Measurements from ENCODE around the gene KMT2C. TPM values are rescaled to one million over a fixed set of nuclear protein-coding genes. Genes with fewer than 3 reads are reported as not detected.
A peak's percentile ranks its signal among the peaks of the same experiment; 100 is the strongest.

The KMT2C gene
- total RNA-seq, 2 experiments from 2014 or later: 47.5 to 105 TPM

GRCh38 chr7:152467225-152467624 lies 31.4 kb upstream of the KMT2C start:
- POLR2A ChIA-PET: interaction anchor here (0.5 to 1.6 kb wide), 4 partner anchors 127 to 263 kb away, joined by 3 to 5 read pairs (median 4); no protein-coding TSS in a partner anchor
- TF ChIP-seq EZH2phosphoT487 (IDR thresholded peaks at IDR 0.05; ENCODE audit: borderline replicate concordance, low read depth, low read length): no peak
- no peak for TF ChIP-seq CTCF (conservative IDR thresholded peaks at IDR 0.05; ENCODE audit: low read length)
- intact Hi-C loops (cut with micrococcal nuclease; ENCODE audit: unreplicated experiment): loop anchor here (10.0 kb wide), 1 partner anchor 832 kb away; no protein-coding TSS in a partner anchor
- H3K4me2 ChIP-seq (ENCODE audit: low read length): no peak overlapping the region
- H3K9me3 ChIP-seq (ENCODE audit: low read length): peaks cover 16% of the 10 kb centered on the region; the same call in 1 of the 2 replicates
- no peak overlapping the region for H3K27ac ChIP-seq (ENCODE audit: low read depth, low read length, poor library complexity, severe bottlenecking)
- CTCF ChIA-PET (ENCODE audit: unreplicated experiment): no interaction called here
- no peaks in the 10 kb centered on the region for H3K36me3 ChIP-seq (ENCODE audit: insufficient read depth, low read length)
- no peak for DNase-seq (ENCODE audit: low spot score)
- H4K20me1 ChIP-seq (ENCODE audit: insufficient read depth, low read length): no peaks in the 10 kb centered on the region
- peaks cover 5% of the 10 kb centered on the region for H3K4me1 ChIP-seq (ENCODE audit: insufficient read depth, low read length, poor library complexity, severe bottlenecking)
- peaks cover 10% of the 10 kb centered on the region; the same call in 1 of the 2 replicates for H3K79me2 ChIP-seq (ENCODE audit: insufficient read depth, low read depth, low read length)
- H2AFZ ChIP-seq (ENCODE audit: low read length): no peak overlapping the region
- BruUV-seq (replicated peaks): no TSS peak
- no peak overlapping the region for H3K4me3 ChIP-seq (ENCODE audit: low read depth, low read length, poor library complexity, severe bottlenecking)
- H3K9me2 ChIP-seq (ENCODE audit: insufficient read depth, low read length): no peaks in the 10 kb centered on the region

- Histone ChIP-seq H4K20me1 (ENCODE audit: insufficient read depth, low read length) (no peaks in the 10 kb centered on the region), H3K4me1 (ENCODE audit: insufficient read depth, low read length, poor library complexity, severe bottlenecking) (peaks cover 10% of the 10 kb centered on the region), H3K4me2 (ENCODE audit: low read length) (peak overlapping the region; percentile 76), H3K9me3 (ENCODE audit: low read length) (0 out of 2 replicates have a peak, but pooled peaks cover 3% of the 10 kb centered on the region), H3K4me3 (ENCODE audit: low read depth, low read length, poor library complexity, severe bottlenecking) (peak overlapping the region; percentile 77), H3K36me3 (ENCODE audit: insufficient read depth, low read length) (no peaks in the 10 kb centered on the region), H2AFZ (ENCODE audit: low read length) (peak overlapping the region; percentile 73; the same call in 1 of the 2 replicates), H3K27ac (ENCODE audit: low read depth, low read length, poor library complexity, severe bottlenecking) (no peak overlapping the region), H3K79me2 (ENCODE audit: insufficient read depth, low read depth, low read length) (peaks cover 10% of the 10 kb centered on the region; the same call in 1 of the 2 replicates), H3K9me2 (ENCODE audit: insufficient read depth, low read length) (no peaks in the 10 kb centered on the region)
- ChIA-PET CTCF (ENCODE audit: unreplicated experiment) (no interaction called here), POLR2A (interaction anchor here (0.6 kb wide), 1 partner anchor 138 kb away, joined by 4 read pairs; no protein-coding TSS in a partner anchor)
- TSS peak; percentile 94 for BruUV-seq (replicated peaks)
- intact Hi-C loops (cut with micrococcal nuclease; ENCODE audit: unreplicated experiment): loop anchor here (1.0 to 10.0 kb wide), 3 partner anchors 129 to 830 kb away; no protein-coding TSS in a partner anchor
- no peak for TF ChIP-seq CTCF (conservative IDR thresholded peaks at IDR 0.05; ENCODE audit: low read length)
- TF ChIP-seq EZH2phosphoT487 (IDR thresholded peaks at IDR 0.05; ENCODE audit: borderline replicate concordance, low read depth, low read length): no peak
- DNase-seq (ENCODE audit: low spot score): no peak
Observed at GRCh38 chr7:152465119-152465387, 29.2 kb upstream of the KMT2C start.

Measured in OCI-LY7 (cell line).